Sigmoid colon (tissue), 7 donors: ENCODE measurements around the gene PRAMEF1. TPM values are rescaled to one million over a fixed set of nuclear protein-coding genes. Genes with fewer than 3 reads are reported as not detected.

Source experiments
- DNase-seq: peaks from one replicate; pipeline ENCODE4 v3.0.0-alpha.2; 2019
- H3K27ac ChIP-seq, 4 donors: fragments of 200-600 bp; sonication (generic); one replicate each; pipeline ENCODE4 v1.5.1; 2016 to 2019; ENCODE audit warnings: mild to moderate bottlenecking in 1 of 4
- H3K27me3 ChIP-seq, 3 donors: fragments of 200-600 bp; sonication (generic); one replicate each; pipeline ENCODE4 v1.5.1; 2019; ENCODE audit warnings: mild to moderate bottlenecking in 1 of 3
- H3K36me3 ChIP-seq, 4 donors: fragments of 200-600 bp; sonication (generic); one replicate each; pipeline ENCODE4 v1.5.1; 2016 to 2019
- H3K4me1 ChIP-seq, 4 donors: fragments of 200-600 bp; sonication (generic); one replicate each; pipeline ENCODE4 v1.5.1; 2017 to 2019
- H3K4me3 ChIP-seq, 4 donors: fragments of 200-600 bp; sonication (generic); one replicate each; pipeline ENCODE4 v1.5.1; 2017 to 2019; ENCODE audit warnings: mild to moderate bottlenecking in 2 of 4, moderate library complexity in 1 of 4
- H3K9me3 ChIP-seq, 4 donors: fragments of 200-600 bp in 3 of 4; sonication (generic) in 3 of 4; one replicate each; pipeline versions ENCODE4 v1.5.1 to v1.6.1; 2013 to 2019
- CTCF ChIP-seq, 4 experiments: fragments of 450-650 bp in 3 of 4; fragments of 200-600 bp in 1 of 4; IDR thresholded peaks; one replicate each; pipeline ENCODE4 v1.5.1; 2016 to 2019; ENCODE audit warnings: antibody characterized with exemption in 4 of 4, mild to moderate bottlenecking in 3 of 4, moderate library complexity in 2 of 4
- EP300 ChIP-seq, 4 donors: sonication (generic); formaldehyde crosslinking; IDR thresholded peaks; one replicate each; pipeline ENCODE4 v1.6.1; 2017; ENCODE audit warnings: antibody characterized with exemption in 4 of 4
- POLR2A ChIP-seq, 2 donors: fragments of 450-650 bp; IDR thresholded peaks; one replicate each; pipeline ENCODE4 v1.6.1; 2016; ENCODE audit warnings: antibody characterized with exemption in 2 of 2, mild to moderate bottlenecking in 2 of 2, moderate library complexity in 2 of 2
- POLR2AphosphoS5 ChIP-seq, 4 donors: sonication (generic); formaldehyde crosslinking; IDR thresholded peaks; one replicate each; pipeline ENCODE4 v1.6.1; 2017; ENCODE audit warnings: antibody characterized with exemption in 4 of 4
- WGBS, 2 donors: extraction: QIAGEN DNeasy Blood & Tissue Kit; methylation state at CpG; one replicate each; pipeline ENCODE4 v1.1.7; 2013; 5-methylcytosine and 5-hydroxymethylcytosine counted together
- intact Hi-C: fragments of 100-400 bp; cut with DNase I; formaldehyde crosslinking; loops from one replicate; pipeline ENCODE4 v1.15.1; 2023
- polyA plus RNA-seq, 3 donors: library from polyadenylated mRNA; stranded (reverse); fragments of 200-250 nt; gene quantifications; one replicate each; pipeline ENCODE4 v1.2.3, GENCODE V29; 2013
- total RNA-seq, 4 donors: library from RNA; depleted of rRNA; stranded (reverse); fragments of >200 nt; gene quantifications; one replicate each; pipeline ENCODE4 v1.1.0, GENCODE V29; 2016
- donor health status: healthy with polysubstance abuse.
- donor health status: Bipolar disorder and iron deficiency.
- donor health status: healthy.

PRAMEF1 gene
- total and polyA plus RNA-seq, 7 donors: not detected

GRCh38 chr1:12757836-12758235 is 33.4 kb upstream of the PRAMEF1 start:
- Histone ChIP-seq H3K4me3 (no peak overlapping the region), H3K27me3 (peaks cover 0 to 10% (median 0%) of the 10 kb centered on the region in 3 donors), H3K27ac (no peak overlapping the region), H3K36me3 (no peaks in the 10 kb centered on the region), H3K9me3 (no peaks in the 10 kb centered on the region), H3K4me1 (no peaks in the 10 kb centered on the region)
- no peak for DNase-seq
- intact Hi-C loops: no loop called here
- 58 to 68% methylated on average over 6 of the region's 6 CpGs for WGBS, 2 donors
- TF ChIP-seq CTCF (IDR thresholded peaks at IDR 0.05) (no peak), POLR2AphosphoS5 (IDR thresholded peaks at IDR 0.05) (no peak), POLR2A (IDR thresholded peaks at IDR 0.05) (no peak), EP300 (IDR thresholded peaks at IDR 0.05) (no peak)

- DNase-seq: no peak
- intact Hi-C loops: no loop called here
- Histone ChIP-seq H3K36me3 (no peaks in the 10 kb centered on the region), H3K27ac (no peak overlapping the region), H3K4me3 (no peak overlapping the region), H3K27me3 (peaks cover 0 to 10% (median 0%) of the 10 kb centered on the region in 3 donors), H3K9me3 (no peaks in the 10 kb centered on the region), H3K4me1 (no peaks in the 10 kb centered on the region)
- no peak for TF ChIP-seq POLR2A (IDR thresholded peaks at IDR 0.05)
- TF ChIP-seq CTCF (IDR thresholded peaks at IDR 0.05): no peak
- no peak for TF ChIP-seq EP300 (IDR thresholded peaks at IDR 0.05)
- TF ChIP-seq POLR2AphosphoS5 (IDR thresholded peaks at IDR 0.05): no peak
- WGBS, 2 donors: 71 to 78% methylated on average over 7 of the region's 7 CpGs
Observed at GRCh38 chr1:12760256-12760795, 30.9 kb upstream of the PRAMEF1 start.

- peaks cover 0 to 10% (median 0%) of the 10 kb centered on the region in 3 donors for H3K27me3 ChIP-seq
- no peak for DNase-seq
- intact Hi-C loops: no loop called here
- no peak for TF ChIP-seq CTCF (IDR thresholded peaks at IDR 0.05)
- TF ChIP-seq POLR2AphosphoS5 (IDR thresholded peaks at IDR 0.05): no peak
- no peak for TF ChIP-seq POLR2A (IDR thresholded peaks at IDR 0.05)
- no peak for TF ChIP-seq EP300 (IDR thresholded peaks at IDR 0.05)
- H3K9me3 ChIP-seq: no peaks in the 10 kb centered on the region
- H3K27ac ChIP-seq: no peak overlapping the region
- no peaks in the 10 kb centered on the region for H3K4me1 ChIP-seq
- H3K36me3 ChIP-seq: no peaks in the 10 kb centered on the region
- no peak overlapping the region for H3K4me3 ChIP-seq
- WGBS, 2 donors: 87% methylated on average over 5 of the region's 5 CpGs
Observed at GRCh38 chr1:12761781-12762180, 29.4 kb upstream of the PRAMEF1 start.

- 90 to 93% methylated on average over 7 of the region's 7 CpGs for WGBS, 2 donors
- H3K36me3 ChIP-seq: no peaks in the 10 kb centered on the region
- H3K27ac ChIP-seq: no peak overlapping the region
- TF ChIP-seq POLR2AphosphoS5 (IDR thresholded peaks at IDR 0.05): no peak
- no peak for TF ChIP-seq POLR2A (IDR thresholded peaks at IDR 0.05)
- no peak for TF ChIP-seq EP300 (IDR thresholded peaks at IDR 0.05)
- TF ChIP-seq CTCF (IDR thresholded peaks at IDR 0.05): no peak
- no peak overlapping the region for H3K4me3 ChIP-seq
- no peaks in the 10 kb centered on the region for H3K9me3 ChIP-seq
- peaks cover 0 to 10% (median 0%) of the 10 kb centered on the region in 3 donors for H3K27me3 ChIP-seq
- no peaks in the 10 kb centered on the region for H3K4me1 ChIP-seq
- intact Hi-C loops: no loop called here
- DNase-seq: no peak
Observed at GRCh38 chr1:12762766-12763165, 28.4 kb upstream of the PRAMEF1 start.

GRCh38 chr1:12763479-12763878 is 27.7 kb upstream of the PRAMEF1 start:
- Histone ChIP-seq H3K27ac (no peak overlapping the region), H3K4me1 (no peaks in the 10 kb centered on the region), H3K36me3 (no peaks in the 10 kb centered on the region), H3K4me3 (no peak overlapping the region), H3K9me3 (no peaks in the 10 kb centered on the region), H3K27me3 (peaks cover 0 to 11% (median 0%) of the 10 kb centered on the region in 3 donors)
- 73 to 77% methylated on average over 4 of the region's 4 CpGs for WGBS, 2 donors
- intact Hi-C loops: no loop called here
- DNase-seq: no peak
- TF ChIP-seq POLR2A (IDR thresholded peaks at IDR 0.05) (no peak), CTCF (IDR thresholded peaks at IDR 0.05) (no peak), EP300 (IDR thresholded peaks at IDR 0.05) (no peak), POLR2AphosphoS5 (IDR thresholded peaks at IDR 0.05) (no peak)
